GM23338 (cell line): Measurements from ENCODE around the gene OTUB2. TPM values are rescaled to one million over a fixed set of nuclear protein-coding genes. Genes with fewer than 3 reads are reported as not detected.
A peak's percentile ranks its signal among the peaks of the same experiment; 100 is the strongest.

ENCODE experiments used
- ATAC-seq: fragments of 200-7000 bp; cut with Tn5 transposase; 3 replicates; pipeline ENCODE4 v1.9.1; 2020
- DNase-seq: peaks from one replicate; pipeline ENCODE4 v3.0.0-alpha.2; 2015; ENCODE audit warnings: low spot score
- H2AFZ ChIP-seq: fragments of 200-600 bp; sonication (generic); 2 replicates; pipeline ENCODE4 v1.8.0; 2016; ENCODE audit warnings: antibody characterized with exemption, mild to moderate bottlenecking, moderate library complexity
- H3F3A ChIP-seq: fragments of 200-600 bp; sonication (generic); replicated peaks from 2 replicates; pipeline ENCODE4 v1.8.0; 2017; ENCODE audit warnings: antibody characterized with exemption, mixed run types, low read depth
- H3K27ac ChIP-seq: fragments of 200-600 bp; sonication (generic); 2 replicates; pipeline ENCODE4 v1.6.1; 2016; ENCODE audit warnings: low read depth
- H3K27me3 ChIP-seq: fragments of 200-600 bp; sonication (generic); 2 replicates; pipeline ENCODE4 v1.8.0; 2016; ENCODE audit warnings: mild to moderate bottlenecking, mixed run types, moderate library complexity; ENCODE audit not compliant: insufficient read depth
- H3K36me3 ChIP-seq: fragments of 200-600 bp; sonication (generic); 2 replicates; pipeline ENCODE4 v1.8.0; 2016; ENCODE audit warnings: mild to moderate bottlenecking; ENCODE audit not compliant: insufficient read depth
- H3K4me1 ChIP-seq: fragments of 200-600 bp; sonication (generic); 2 replicates; pipeline ENCODE4 v1.8.0; 2016; ENCODE audit warnings: mild to moderate bottlenecking, moderate library complexity; ENCODE audit not compliant: insufficient read depth
- H3K4me2 ChIP-seq: fragments of 200-600 bp; sonication (generic); 2 replicates; pipeline ENCODE4 v1.7.1; 2017; ENCODE audit warnings: mixed run types
- H3K4me3 ChIP-seq: fragments of 200-600 bp; sonication (generic); 2 replicates; pipeline ENCODE4 v1.6.1; 2016; ENCODE audit warnings: mixed run types
- H3K79me2 ChIP-seq: fragments of 200-600 bp; sonication (generic); replicated peaks from 2 replicates; pipeline ENCODE4 v1.8.0; 2017; ENCODE audit warnings: mild to moderate bottlenecking; ENCODE audit not compliant: insufficient read depth
- H3K9me2 ChIP-seq: fragments of 200-600 bp; sonication (generic); 2 replicates; pipeline ENCODE4 v1.8.0; 2017; ENCODE audit not compliant: insufficient read depth
- H4K20me1 ChIP-seq: fragments of 200-600 bp; sonication (generic); replicated peaks from 2 replicates; pipeline ENCODE4 v1.8.0; 2017; ENCODE audit warnings: mild to moderate bottlenecking; ENCODE audit not compliant: insufficient read depth
- H3K27ac Mint-ChIP-seq: 2 replicates; pipeline ENCODE4 v1.8.0; 2020; ENCODE audit warnings: inconsistent platforms, mild to moderate bottlenecking, moderate library complexity, mixed read lengths
- H3K27me3 Mint-ChIP-seq: 3 replicates; pipeline ENCODE4 v1.8.0; 2022; ENCODE audit warnings: low read depth, mild to moderate bottlenecking, moderate library complexity, mixed read lengths, inconsistent platforms; ENCODE audit not compliant: insufficient read depth, poor library complexity
- H3K36me3 Mint-ChIP-seq: 3 replicates; pipeline ENCODE4 v1.8.0; 2021; ENCODE audit warnings: low read depth, mild to moderate bottlenecking, inconsistent platforms, moderate library complexity, mixed read lengths
- H3K4me1 Mint-ChIP-seq: 3 replicates; pipeline ENCODE4 v1.8.0; 2020; ENCODE audit warnings: mild to moderate bottlenecking, inconsistent platforms, mixed read lengths
- H3K4me3 Mint-ChIP-seq: 3 replicates; pipeline ENCODE4 v1.8.0; 2021; ENCODE audit warnings: moderate library complexity, mild to moderate bottlenecking, inconsistent platforms, mixed read lengths
- H3K9me3 Mint-ChIP-seq: 3 replicates; pipeline ENCODE4 v1.8.0; 2020; ENCODE audit warnings: moderate library complexity, mild to moderate bottlenecking, inconsistent platforms, mixed read lengths
- CTCF ChIP-seq, 2 experiments: fragments of 200-600 bp in 1 of 2; sonication (generic) in 1 of 2; conservative IDR thresholded peaks; 2 replicates each; pipeline versions ENCODE4 v1.5.1 to v1.6.1; 2016 to 2017; ENCODE audit warnings: antibody characterized with exemption in 2 of 2, low read depth in 2 of 2, mild to moderate bottlenecking in 2 of 2, moderate library complexity in 1 of 2
- EZH2phosphoT487 ChIP-seq: fragments of 200-600 bp; sonication (generic); IDR thresholded peaks from one replicate; pipeline ENCODE4 v1.8.1; 2018; ENCODE audit warnings: antibody characterized with exemption; ENCODE audit not compliant: unreplicated experiment
- POLR2AphosphoS5 ChIP-seq: IDR thresholded peaks from 2 replicates; pipeline ENCODE4 v1.6.1; 2016; ENCODE audit warnings: antibody characterized with exemption, low read depth
- ZNF114 ChIP-seq: fragments of 250-450 bp; sonication (Bioruptor Pico); IDR thresholded peaks from 2 replicates; pipeline ENCODE4 v1.5.0; 2020; ENCODE audit warnings: mild to moderate bottlenecking, moderate library complexity
- polyA plus RNA-seq: library from polyadenylated mRNA; unstranded; fragments of >200 nt; fragmentation: Nextera tagmentation; extraction: Ambion mirVana; gene quantifications from 2 replicates; pipeline ENCODE4 v1.2.1, GENCODE V29; 2016
- total RNA-seq: library from RNA; depleted of rRNA; stranded (reverse); fragments of >200 nt; shearing (Covaris generic); gene quantifications from 2 replicates; pipeline ENCODE4 v1.2.3, GENCODE V29; 2014
- TF ChIP-seq, protein P1 (sequence below): fragments of 250-450 bp; sonication (Bioruptor Pico); IDR thresholded peaks from 2 replicates; pipeline ENCODE4 v1.5.0; 2020; ENCODE audit warnings: mild to moderate bottlenecking, moderate library complexity

Gene OTUB2
- total and polyA plus RNA-seq, 2 experiments from 2014 or later, result 2.1 to 4.1 TPM

DNA sequence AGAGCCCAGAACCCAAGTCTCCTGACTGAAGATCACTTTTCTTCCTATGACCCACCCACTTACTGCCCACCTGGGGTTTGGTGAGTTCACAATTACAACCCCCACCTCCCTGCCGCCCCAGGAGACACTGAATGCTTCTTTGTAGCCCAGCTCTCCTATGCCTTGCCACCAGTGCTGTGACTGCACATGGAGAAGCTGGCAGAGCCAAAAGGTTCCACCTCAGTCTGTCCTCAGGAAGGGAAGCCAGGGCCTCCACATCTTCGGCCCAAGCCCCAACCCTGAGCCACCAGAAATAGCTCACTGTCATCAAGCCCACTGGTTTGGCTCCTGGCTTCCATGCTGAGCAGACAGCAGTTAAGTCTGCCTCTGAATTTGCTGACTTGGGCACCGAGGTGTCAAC, 25.6 kb downstream of the OTUB2 start:
- no peak for DNase-seq
- Mint-ChIP-seq H3K4me1 (peaks cover 10% of the 10 kb centered on the region; the same call in 2 of the 3 replicates), H3K9me3 (no peaks in the 10 kb centered on the region), H3K27ac (peak overlapping the region; percentile 42; the same call in 1 of the 2 replicates), H3K27me3 (peaks cover 4% of the 10 kb centered on the region), H3K4me3 (no peak overlapping the region), H3K36me3 (peaks cover 84% of the 10 kb centered on the region)
- H3K4me2 ChIP-seq, result no peak overlapping the region
- H3K27me3 ChIP-seq, result no peaks in the 10 kb centered on the region
- TF ChIP-seq ZNF114 (no peak), EZH2phosphoT487 (no peak), POLR2AphosphoS5 (no peak), CTCF (conservative IDR thresholded peaks at IDR 0.05; ENCODE audit: low read depth in 2 of 2) (no peak)
- TF ChIP-seq, protein P1, sequence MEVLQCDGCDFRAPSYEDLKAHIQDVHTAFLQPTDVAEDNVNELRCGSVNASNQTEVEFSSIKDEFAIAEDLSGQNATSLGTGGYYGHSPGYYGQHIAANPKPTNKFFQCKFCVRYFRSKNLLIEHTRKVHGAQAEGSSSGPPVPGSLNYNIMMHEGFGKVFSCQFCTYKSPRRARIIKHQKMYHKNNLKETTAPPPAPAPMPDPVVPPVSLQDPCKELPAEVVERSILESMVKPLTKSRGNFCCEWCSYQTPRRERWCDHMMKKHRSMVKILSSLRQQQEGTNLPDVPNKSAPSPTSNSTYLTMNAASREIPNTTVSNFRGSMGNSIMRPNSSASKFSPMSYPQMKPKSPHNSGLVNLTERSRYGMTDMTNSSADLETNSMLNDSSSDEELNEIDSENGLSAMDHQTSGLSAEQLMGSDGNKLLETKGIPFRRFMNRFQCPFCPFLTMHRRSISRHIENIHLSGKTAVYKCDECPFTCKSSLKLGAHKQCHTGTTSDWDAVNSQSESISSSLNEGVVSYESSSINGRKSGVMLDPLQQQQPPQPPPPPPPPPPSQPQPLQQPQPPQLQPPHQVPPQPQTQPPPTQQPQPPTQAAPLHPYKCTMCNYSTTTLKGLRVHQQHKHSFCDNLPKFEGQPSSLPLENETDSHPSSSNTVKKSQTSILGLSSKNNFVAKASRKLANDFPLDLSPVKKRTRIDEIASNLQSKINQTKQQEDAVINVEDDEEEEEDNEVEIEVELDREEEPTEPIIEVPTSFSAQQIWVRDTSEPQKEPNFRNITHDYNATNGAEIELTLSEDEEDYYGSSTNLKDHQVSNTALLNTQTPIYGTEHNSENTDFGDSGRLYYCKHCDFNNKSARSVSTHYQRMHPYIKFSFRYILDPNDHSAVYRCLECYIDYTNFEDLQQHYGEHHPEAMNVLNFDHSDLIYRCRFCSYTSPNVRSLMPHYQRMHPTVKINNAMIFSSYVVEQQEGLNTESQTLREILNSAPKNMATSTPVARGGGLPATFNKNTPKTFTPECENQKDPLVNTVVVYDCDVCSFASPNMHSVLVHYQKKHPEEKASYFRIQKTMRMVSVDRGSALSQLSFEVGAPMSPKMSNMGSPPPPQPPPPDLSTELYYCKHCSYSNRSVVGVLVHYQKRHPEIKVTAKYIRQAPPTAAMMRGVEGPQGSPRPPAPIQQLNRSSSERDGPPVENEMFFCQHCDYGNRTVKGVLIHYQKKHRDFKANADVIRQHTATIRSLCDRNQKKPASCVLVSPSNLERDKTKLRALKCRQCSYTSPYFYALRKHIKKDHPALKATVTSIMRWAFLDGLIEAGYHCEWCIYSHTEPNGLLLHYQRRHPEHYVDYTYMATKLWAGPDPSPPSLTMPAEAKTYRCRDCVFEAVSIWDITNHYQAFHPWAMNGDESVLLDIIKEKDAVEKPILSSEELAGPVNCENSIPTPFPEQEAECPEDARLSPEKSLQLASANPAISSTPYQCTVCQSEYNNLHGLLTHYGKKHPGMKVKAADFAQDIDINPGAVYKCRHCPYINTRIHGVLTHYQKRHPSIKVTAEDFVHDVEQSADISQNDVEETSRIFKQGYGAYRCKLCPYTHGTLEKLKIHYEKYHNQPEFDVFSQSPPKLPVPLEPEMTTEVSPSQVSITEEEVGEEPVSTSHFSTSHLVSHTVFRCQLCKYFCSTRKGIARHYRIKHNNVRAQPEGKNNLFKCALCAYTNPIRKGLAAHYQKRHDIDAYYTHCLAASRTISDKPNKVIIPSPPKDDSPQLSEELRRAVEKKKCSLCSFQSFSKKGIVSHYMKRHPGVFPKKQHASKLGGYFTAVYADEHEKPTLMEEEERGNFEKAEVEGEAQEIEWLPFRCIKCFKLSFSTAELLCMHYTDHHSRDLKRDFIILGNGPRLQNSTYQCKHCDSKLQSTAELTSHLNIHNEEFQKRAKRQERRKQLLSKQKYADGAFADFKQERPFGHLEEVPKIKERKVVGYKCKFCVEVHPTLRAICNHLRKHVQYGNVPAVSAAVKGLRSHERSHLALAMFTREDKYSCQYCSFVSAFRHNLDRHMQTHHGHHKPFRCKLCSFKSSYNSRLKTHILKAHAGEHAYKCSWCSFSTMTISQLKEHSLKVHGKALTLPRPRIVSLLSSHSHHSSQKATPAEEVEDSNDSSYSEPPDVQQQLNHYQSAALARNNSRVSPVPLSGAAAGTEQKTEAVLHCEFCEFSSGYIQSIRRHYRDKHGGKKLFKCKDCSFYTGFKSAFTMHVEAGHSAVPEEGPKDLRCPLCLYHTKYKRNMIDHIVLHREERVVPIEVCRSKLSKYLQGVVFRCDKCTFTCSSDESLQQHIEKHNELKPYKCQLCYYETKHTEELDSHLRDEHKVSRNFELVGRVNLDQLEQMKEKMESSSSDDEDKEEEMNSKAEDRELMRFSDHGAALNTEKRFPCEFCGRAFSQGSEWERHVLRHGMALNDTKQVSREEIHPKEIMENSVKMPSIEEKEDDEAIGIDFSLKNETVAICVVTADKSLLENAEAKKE, result no peak
- H3K27ac ChIP-seq, result no peak overlapping the region
- peaks cover 7% of the 10 kb centered on the region for H4K20me1 ChIP-seq
- no peak for ATAC-seq
- H3K4me3 ChIP-seq, result no peak overlapping the region
- H3K4me1 ChIP-seq, result no peaks in the 10 kb centered on the region
- no peaks in the 10 kb centered on the region for H3K9me2 ChIP-seq
- peaks cover 20% of the 10 kb centered on the region for H3K36me3 ChIP-seq
- H2AFZ ChIP-seq, result no peak overlapping the region
- H3F3A ChIP-seq, result no peaks in the 10 kb centered on the region
- no peaks in the 10 kb centered on the region for H3K79me2 ChIP-seq
